LHCN-M2 (cell line): Measurements from ENCODE around the gene TSR3. TPM values are rescaled to one million over a fixed set of nuclear protein-coding genes. Genes with fewer than 3 reads are reported as not detected.

Source experiments
- DNase-seq: peaks from one replicate; pipeline ENCODE4 v3.0.0-alpha.2; 2012; ENCODE audit warnings: low read depth
- total RNA-seq: library from RNA; depleted of rRNA; stranded (reverse); fragments of >200 nt; gene quantifications from 2 replicates; pipeline ENCODE4 v1.2.3, GENCODE V29; 2014

The TSR3 gene
- total RNA-seq, 1 experiment from 2014 or later, result 114 TPM

DNA sequence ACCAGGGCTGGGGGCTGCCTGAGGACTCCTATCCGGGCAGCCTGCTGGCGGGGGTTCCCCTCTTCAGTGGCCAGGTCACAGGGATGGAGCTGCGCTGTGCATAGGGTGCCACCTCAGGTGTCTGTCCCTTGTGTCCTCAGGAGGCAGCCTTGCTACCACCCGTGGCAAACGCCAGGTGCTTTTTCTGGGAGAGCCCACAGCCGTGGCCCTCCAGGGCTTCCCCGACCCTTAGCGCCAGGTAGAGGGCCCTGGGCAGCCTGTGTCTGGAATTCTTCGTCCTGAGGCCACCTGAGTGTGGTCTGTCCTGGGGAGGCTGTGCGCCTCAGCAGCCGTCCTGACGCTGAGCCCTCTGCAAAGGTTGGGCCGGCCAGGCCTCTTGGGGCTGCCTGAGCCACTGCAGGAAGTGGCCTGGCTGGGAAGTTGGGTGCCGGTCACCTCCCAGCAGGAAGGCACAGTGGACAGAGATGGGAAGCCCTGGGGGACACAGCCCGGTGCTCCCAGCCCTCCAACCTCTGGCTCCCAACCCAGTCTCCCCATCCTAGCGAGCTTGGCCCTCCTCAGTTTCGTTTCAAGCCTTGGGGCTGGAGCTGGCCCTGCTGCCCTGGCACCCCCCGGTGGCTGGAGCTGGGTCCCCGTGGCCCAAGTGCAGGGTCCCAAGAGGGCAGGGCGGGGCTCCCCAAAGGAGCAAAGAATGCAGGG lies 25.9 kb downstream of the TSR3 start:
- no peak for DNase-seq

DNA sequence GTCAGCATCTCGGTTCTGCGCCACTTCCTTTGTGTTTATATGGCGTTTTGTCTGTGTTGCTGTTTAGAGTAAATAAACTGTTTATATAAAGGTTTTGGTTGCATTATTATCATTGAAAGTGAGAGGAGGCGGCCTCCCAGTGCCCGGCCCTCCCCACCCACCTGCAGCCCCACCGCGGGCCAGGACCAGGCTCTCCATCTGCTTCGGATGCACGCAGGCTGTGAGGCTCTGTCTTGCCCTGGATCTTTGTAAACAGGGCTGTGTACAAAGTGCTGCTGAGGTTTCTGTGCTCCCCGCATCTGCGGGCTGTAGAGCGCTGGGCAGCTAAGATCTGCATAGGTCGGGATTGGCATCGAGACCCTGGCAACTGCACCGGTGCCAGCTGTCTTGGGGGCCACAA lies 26.4 kb downstream of the TSR3 start:
- no peak for DNase-seq

DNA sequence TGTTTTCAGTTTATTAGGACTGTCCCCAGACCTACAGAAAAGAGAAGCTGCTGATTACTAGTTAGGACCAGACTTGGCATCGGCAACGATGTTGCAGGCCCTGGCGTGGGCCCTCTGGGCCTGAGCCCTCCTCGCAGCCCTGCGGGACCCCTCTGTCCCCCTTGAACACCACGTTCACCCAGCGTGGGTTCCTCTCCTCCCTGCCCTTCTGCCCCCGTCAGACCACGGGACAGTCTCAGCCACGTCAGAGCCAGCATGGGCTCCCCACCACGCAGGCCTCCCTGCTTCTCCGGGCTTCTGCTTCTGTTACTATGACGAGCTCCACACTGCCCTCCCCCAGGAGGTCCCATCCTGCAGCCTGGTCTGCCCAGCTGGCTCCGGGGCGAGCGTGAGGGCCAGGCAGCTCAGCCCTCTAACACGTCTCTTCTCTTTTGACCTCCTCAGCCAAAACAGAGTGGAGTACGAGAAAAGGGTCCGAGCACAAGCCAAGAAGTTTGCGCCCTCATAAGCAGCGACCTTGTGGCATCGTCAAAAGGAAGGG lies 27.3 kb downstream of the TSR3 start:
- DNase-seq, result no peak

DNA sequence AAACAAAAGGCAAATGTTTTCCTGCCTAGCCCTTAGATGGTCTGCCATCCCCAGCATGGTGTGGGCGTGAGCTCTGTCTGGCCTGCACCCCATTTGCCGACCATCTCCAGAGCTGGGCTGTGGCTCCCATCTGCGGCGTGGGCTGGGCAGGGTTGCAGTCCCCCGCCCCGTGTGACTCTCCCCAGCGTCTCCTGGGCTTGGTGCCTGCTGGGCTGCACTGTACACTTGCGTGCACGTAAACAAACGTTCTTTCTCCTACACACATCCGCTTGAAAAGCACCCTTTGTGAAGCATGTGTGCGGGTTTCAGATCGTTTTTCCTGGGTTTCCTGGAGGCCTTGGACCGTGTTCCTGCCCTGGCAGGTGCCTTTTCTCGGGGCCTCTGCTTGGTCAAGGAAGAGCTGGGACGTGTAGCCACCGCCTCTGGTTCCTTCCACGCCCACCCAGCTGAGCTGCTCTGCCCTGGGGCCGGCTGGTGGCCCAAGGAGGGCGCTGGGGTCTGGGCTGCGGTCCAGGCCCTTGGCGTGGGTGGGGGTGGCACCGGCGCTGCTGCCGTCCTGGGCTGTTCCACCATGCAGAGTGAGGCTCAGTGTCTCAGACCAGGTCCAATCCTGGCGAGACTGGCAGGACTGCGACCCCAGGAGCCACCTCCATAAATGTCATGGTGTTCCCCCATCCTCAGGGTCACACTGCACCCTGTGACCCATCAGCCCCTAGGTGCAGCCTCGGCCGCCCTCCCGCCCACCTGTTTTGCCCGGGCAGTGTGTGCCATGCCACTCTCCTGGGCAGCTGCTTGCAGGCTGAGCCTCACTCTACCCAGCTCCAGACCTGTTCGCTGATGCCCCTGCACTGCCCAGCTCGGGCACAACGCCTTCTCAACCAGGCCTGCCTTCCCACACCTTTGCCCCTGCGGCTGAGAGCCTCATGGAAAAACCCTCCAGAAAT lies 28.1 kb downstream of the TSR3 start:
- DNase-seq, result no peak

DNA sequence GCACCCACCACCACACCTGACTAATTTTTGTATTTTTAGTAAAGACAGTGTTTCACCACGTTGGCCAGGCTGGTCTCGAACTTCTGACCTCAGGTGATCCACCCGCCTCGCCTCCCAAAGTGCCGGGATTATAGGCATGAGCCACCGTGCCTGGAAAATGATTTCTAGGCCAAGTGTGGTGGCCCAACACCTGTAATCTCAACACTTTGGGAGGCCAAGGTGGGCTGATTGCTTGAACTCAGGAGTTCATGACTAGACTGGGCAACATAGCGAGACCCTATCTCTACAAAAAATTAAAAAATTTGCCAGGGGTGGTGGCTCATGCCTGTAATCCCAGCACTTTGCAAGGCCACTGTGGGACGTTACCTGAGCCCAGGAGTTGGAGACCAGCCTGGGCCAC lies 29.3 kb downstream of the TSR3 start:
- no peak for DNase-seq

DNA sequence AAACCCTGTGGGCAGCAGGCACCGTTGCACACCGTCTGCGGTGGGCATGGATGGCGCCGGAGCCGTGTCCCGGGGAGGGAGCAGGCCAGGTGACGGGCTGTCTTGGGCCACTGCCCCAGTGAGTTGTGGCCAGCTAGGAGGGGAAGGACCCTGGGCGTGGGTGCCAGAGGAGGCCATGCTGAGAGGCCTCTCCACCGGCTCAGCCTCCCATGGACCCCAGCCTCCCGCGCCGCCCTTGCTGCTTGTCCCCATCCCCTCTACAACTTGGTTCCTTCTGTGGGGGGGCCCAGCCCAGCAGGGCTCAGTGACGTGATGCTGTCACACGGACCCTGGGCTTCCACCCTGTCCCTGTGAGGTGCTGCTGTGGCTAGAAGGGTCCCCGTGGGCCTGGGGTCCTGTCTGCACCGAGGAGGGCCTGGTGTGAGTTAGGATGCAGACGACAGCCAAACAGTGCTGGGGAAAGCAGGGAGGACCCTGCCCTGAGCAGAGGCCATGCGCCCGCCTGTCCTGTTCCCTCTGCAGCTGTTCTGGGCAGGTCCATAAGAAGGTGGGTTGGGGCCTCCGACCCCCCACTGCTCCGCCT lies 30.9 kb downstream of the TSR3 start:
- DNase-seq, result no peak

DNA sequence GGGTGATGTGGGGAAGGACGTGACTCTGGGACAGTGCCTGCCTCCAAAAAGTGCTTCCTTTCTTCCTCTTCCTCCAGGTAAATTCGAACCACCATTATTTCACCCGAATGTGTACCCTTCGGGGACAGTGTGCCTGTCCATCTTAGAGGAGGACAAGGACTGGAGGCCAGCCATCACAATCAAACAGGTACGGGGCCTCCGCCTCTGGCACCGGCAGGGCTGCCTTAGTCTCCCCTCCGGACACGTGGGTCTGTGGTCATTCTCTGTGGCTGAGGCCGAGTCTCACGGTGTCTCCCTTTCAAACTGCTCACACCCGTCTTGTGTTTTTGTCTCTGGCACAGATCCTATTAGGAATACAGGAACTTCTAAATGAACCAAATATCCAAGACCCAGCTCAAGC lies 31.6 kb downstream of the TSR3 start:
- no peak for DNase-seq

DNA sequence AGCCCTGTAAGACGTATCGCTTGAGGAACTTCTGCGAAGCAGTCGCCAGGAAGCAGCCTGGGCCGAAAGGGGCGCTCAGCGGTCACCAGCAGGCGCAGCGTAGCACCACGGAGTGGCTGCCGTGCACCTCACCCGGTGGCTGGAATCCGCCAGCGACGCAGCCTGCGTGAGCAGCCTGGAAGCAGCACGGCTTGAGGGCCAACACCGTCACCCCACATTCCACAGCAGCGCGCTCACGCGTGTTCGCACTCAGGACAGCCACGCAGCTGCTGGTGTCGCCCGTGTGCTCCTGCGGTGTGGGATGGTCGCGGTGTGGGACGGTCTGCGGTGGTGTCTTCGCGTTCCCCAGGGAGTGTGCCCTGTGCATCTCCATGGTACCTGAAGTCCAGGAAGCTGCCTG lies 32.6 kb downstream of the TSR3 start:
- no peak for DNase-seq

DNA sequence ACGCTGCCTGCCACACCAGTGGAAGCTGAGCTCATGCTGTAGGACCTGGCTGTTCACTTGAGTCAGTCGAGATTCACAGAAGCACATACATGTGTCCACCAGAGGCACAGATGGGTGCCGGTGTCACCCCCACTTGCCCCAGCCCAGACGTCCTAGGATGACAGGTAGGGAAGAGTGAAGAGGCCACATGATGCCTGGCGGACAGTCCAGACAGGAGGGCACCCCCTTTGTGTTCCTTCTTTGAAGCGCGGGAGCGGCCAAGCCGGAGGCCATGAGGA lies 33.5 kb downstream of the TSR3 start:
- DNase-seq, result no peak

DNA sequence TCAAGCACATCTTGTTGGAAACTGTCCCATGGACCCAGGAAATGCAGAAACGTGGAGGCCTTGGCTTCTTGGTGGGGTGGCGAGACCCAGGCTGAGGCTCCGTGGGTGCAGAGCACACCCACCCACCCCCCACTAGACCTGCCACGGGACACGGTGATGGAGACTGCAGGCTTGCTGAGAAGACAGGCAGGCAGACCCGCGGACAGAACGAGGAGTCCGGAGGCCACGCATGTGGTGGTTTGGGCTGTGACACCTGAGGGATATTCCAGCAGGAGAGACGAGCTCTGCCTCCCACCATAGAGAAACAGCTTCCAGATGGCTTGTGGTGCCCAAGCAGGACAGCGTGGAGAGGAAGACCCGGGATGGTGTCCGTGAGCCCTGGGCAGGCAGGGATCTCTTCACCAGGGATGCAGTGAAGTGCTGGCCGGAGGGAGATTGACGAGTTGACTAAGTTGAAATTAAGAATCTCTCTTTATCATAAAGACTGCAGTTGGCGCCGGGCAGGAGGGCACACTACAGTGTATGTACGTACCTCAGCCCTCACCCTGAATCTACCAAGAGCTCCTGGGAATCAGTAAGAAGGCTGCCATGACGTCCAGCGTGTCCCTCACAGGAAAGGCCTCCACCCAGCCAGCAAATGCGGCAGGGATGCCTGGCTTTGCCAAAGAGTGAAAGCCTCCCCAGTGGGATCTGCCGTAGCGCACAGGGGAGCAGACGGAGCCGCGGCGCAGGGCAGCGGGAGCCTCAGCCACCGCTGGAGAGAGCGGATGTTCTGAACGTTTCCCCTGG lies 34.0 kb downstream of the TSR3 start:
- no peak for DNase-seq

DNA sequence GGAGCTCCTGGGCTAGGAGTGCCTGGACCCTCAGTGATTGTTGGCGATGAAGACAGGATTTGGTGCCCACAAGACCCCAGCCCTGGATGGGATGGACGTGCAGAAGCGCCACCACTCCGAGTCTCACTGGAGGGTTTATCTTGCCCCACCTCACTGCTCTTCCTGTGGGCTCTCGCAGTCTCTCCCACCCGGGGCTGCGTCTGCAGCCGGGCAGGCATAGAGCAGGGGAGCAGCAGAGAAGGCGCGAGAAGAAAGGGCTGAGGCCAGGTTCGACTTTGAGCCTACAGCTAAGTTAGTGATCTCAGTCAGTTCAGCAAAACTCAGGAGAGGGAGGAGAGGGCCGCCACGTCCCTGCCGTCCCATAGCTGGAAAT lies 35.7 kb downstream of the TSR3 start:
- DNase-seq, result no peak

DNA sequence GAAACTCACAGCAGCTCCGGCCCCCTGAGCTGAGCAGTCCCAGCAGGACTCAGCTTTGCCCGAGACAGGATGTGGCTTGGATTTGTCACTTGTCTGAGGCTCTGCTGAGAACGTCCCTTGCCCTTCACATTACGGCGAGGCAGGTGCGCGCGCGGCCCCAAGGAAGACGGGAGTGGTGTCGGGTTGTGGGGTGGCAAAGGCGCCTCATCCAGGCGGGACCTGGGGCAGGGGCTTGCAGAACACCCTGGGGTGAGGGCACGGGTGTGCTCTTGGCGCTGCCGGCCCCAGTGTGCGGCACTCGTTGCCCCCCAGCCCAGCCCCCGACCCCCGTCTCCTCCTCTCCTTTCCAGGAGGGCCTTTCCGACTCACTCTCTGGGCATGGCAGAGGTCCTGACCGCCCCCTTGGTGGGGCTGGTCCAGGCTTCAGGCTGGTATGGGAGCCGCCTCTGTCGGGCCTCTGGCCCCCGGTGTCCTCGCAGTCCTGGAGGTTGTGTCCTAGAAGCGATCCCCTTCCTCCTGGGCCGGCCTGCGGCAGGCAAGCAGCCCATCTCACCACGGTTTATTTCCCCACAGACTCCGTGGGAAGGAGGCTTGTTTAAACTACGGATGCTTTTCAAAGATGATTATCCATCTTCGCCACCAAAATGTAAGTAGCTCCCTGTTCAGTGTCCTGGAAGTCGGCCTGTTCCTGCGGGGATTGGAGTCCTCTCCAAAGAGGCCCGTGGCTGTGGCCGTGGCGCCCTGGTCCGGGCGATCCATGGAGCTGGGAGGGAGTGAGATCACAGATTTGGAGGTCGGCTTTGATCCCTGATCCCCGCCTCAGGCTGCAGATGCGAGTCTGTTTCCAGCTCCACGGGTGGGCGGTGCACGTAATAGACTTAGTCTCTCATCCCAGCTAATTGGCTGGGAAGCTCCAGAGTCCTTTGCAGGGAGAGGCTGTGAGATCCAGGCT lies 36.3 kb downstream of the TSR3 start:
- DNase-seq, result no peak

DNA sequence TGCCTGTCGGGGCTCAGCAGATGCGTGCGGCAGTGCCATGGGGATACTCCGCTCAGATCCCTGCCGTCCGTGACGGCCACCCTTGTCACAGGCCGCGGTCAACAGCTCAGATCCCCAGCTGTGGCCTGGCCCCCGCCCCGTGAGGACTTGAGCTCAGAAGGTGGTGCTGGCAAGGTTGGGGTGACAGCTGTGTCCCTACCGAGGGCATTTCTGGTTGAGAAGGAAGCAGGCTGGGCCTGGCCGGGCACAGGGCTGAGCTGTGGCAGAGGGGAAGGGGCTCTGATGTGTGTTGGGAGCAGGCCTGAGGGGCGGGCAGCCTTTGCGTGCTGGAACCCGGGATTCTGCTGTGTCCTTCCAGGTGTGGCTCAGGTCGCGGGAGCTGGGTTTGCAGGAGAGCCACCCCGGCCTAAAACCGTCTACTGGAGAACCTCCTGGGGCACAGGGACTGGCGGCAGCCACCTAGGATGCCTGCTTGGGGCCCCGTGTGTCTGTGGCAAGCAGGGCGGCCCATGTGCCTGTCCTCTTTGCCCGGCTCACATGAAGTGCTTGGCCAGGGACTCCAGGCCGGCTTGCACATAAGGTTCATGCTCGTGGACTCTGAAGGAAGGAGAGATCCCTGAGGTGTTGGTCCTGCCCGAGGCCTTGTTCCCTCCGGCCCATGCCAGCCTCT lies 37.1 kb downstream of the TSR3 start:
- DNase-seq, result no peak

DNA sequence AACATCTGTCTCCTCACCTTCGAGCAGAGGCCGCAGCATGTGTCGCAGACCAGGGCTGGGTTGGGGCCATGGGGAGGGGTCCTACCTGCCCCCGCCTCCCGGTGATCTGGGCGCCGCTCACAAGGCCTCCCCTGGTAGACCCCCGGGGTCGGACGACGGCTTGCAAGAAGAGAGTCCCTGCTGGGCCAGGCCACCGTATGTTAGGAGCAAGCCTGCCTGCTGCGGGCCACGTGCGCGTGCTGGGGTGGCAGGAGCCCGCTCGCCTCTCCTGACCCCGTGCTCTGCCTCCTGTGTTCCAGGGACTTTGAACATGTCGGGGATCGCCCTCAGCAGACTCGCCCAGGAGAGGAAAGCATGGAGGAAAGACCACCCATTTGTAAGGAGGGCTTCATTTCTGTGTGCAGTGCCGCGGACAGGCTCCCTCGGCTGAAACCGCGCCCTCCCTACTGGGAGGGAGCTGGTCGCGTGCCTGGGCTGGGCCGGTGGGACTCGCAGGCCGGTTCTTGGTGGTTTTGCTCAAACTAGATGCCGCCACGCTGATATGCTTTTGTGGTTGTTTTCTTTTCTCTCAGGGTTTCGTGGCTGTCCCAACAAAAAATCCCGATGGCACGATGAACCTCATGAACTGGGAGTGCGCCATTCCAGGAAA lies 37.8 kb downstream of the TSR3 start:
- DNase-seq, result no peak

DNA sequence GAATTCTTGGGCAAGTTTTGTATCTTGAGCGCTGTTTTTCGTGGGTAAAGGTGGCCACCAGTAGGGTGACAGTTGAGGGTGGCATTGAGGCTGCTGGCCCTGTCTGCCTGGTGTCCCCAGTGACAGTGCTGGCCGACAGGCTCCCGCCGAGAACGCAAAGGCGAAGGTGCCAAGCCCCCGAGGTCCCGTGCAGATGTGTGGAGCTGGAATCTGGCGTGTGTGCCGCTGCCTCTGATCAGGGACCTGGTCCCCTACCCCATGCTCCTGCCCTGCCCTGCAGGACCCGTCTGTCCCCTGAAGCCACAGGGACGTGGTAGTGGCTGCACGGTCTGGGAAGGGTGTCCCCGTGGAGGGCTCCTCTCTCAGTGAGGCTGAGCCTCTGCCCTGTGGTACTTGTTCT lies 38.8 kb downstream of the TSR3 start:
- DNase-seq, result no peak

DNA sequence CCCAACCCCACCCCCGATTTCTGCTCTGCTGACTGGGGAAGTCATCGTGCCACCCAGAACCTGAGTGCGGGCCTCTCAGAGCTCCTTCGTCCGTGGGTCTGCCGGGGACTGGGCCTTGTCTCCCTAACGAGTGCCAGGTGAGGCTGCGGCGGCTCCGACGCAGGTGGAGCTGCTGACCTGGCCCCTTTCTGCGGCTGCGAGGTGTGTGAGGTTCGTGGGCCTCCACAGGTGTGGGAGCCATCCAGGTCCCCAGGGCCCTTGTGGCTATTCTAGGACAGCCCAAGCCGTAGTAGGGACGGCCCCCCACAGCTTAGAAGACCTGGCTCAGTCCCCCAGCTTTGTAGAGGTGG lies 39.2 kb downstream of the TSR3 start:
- DNase-seq, result no peak

DNA sequence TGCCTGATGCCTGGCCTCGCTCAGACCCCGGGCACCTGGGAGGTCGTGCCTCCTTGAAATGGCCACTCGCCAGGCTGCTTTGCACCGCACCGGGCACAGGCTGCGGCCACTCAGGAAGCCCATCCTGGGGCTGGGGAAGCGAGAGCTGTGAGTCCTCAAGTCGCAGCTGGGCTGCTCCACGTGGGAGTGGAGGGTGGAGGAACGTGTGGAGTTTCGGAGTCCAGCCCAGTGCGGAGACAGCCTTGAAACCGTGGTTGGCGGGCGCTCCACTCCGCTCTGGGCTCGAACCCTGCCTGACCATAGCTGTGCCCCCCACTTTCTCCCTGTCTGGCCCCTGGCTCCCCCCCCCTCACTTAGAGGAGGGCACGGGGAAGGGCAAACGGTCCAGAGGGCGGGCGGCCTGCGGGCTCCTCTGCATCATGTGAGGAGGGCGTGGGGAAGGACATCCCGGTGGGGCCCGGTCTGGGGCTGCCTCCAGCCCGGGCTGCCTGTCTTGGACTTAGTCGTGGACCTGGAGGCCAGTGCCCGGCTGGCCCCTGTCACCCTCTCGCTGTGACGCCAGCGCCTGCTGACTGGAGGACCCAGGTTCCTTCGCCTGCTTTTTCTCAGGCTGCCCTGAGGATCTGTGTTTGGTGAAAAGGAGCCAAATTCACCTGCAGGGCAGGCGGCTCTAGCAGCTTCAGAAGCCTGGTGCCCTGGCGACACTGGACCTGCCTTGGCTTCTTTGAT lies 39.8 kb downstream of the TSR3 start:
- no peak for DNase-seq

DNA sequence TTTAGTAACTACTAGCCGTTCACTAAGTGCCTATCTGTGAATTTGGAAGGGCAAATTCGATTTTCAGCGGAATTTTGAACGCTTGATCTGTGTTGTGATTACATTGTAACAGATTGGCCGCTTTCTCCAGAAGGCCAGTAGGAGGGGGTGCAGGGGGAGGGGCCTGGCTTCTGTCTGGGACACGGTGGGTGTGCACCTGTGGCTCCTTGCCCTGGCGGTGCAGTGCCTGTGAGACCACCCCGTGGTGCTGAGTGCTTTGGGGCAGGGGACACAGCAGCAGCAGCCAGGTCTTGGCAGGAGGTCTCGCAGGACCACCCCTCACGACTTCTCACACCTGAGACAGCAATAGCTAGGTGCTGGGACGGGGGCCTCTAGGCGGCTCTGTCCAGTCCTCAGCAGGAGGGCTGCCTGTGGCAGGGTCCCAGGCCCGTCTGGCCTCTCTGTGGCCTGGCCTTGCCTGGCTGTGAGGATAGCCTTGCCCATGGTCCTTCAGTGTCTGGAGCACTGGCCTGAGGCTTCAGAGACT lies 40.4 kb downstream of the TSR3 start:
- no peak for DNase-seq

DNA sequence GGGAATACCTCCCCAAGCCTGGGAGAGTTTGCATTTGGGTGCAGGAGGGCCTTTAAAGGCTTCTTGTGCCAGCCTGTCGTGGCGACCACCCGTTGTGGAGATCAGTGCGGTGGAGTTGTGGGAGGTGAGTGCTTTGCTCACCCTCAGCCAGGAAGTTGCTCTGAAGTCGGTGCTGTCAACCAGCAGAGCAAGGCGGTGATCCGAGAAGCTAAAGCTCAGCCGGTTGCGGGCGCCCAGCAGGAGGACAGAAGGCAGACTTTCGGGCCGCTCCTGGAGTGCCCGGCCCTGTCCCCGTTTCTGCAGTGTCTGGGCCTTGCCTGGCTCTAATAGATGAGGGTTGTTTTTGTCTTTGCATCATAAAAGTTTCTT lies 40.9 kb downstream of the TSR3 start:
- no peak for DNase-seq
